ENCODE data around the gene HOXC9. TPM values are rescaled to one million over a fixed set of nuclear protein-coding genes. Genes with fewer than 3 reads are reported as not detected.

The HOXC9 gene
- total RNA-seq, 1 experiment from 2014 or later: not detected

GRCh38 chr12:53953831-53954693, 45.9 kb upstream of the HOXC9 start:
- Mint-ChIP-seq H3K27ac (no peak overlapping the region), H3K4me1 (peaks cover 27% of the 10 kb centered on the region), H3K36me3 (no peaks in the 10 kb centered on the region), H3K4me3 (no peak overlapping the region), H3K27me3 (ENCODE audit: low read depth) (peaks cover 100% of the 10 kb centered on the region), H3K9me3 (no peaks in the 10 kb centered on the region)
- no peak for ATAC-seq
- CTCF ChIA-PET: interaction anchor here (0.6 to 4.9 kb wide), 4 partner anchors 31 to 197 kb away, joined by 4 to 26 read pairs (median 10); partner anchors contain the start of gene HOXC10
- DNase-seq (ENCODE audit: low spot score): no peak
- no peak for TF ChIP-seq MXD4 (CRISPR knock-in tag; IDR thresholded peaks at IDR 0.05; ENCODE audit: borderline replicate concordance)
- TF ChIP-seq, protein P1, sequence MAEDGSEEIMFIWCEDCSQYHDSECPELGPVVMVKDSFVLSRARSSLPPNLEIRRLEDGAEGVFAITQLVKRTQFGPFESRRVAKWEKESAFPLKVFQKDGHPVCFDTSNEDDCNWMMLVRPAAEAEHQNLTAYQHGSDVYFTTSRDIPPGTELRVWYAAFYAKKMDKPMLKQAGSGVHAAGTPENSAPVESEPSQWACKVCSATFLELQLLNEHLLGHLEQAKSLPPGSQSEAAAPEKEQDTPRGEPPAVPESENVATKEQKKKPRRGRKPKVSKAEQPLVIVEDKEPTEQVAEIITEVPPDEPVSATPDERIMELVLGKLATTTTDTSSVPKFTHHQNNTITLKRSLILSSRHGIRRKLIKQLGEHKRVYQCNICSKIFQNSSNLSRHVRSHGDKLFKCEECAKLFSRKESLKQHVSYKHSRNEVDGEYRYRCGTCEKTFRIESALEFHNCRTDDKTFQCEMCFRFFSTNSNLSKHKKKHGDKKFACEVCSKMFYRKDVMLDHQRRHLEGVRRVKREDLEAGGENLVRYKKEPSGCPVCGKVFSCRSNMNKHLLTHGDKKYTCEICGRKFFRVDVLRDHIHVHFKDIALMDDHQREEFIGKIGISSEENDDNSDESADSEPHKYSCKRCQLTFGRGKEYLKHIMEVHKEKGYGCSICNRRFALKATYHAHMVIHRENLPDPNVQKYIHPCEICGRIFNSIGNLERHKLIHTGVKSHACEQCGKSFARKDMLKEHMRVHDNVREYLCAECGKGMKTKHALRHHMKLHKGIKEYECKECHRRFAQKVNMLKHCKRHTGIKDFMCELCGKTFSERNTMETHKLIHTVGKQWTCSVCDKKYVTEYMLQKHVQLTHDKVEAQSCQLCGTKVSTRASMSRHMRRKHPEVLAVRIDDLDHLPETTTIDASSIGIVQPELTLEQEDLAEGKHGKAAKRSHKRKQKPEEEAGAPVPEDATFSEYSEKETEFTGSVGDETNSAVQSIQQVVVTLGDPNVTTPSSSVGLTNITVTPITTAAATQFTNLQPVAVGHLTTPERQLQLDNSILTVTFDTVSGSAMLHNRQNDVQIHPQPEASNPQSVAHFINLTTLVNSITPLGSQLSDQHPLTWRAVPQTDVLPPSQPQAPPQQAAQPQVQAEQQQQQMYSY (CRISPR knock-in tag; IDR thresholded peaks at IDR 0.05): no peak
- TF ChIP-seq USF2 (CRISPR knock-in tag; IDR thresholded peaks at IDR 0.05): no peak
- no peak for TF ChIP-seq SOX15 (CRISPR knock-in tag; IDR thresholded peaks at IDR 0.05)
- TF ChIP-seq ZNF532 (CRISPR knock-in tag; IDR thresholded peaks at IDR 0.05; ENCODE audit: borderline replicate concordance): no peak
- TF ChIP-seq ZNF317 (CRISPR knock-in tag; IDR thresholded peaks at IDR 0.05; ENCODE audit: borderline replicate concordance, low read depth): no peak
- no peak for TF ChIP-seq ARID4B (CRISPR knock-in tag; IDR thresholded peaks at IDR 0.05; ENCODE audit: borderline replicate concordance)
- POLR2A ChIA-PET: interaction anchor here (0.5 to 1.4 kb wide), 3 partner anchors 15 to 93 kb away, joined by 3 to 4 read pairs (median 3); partner anchors contain the start of gene HOXC13

DNA sequence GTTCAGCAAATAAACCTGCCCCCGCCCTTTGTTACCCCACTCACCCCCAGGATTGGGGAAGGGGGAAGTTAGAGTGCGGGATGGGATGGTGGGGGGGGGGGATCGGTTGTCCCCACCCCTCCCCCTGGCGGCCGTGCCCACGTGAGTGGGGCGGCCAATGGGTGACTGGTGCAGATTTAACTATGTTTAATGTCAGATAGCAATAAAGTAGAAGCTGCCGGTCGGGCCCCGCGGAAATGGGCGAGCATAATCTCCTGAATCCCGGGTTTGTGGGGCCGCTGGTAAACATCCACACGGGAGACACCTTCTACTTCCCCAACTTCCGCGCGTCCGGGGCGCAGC, 45.3 kb upstream of the HOXC9 start, which contains the start of gene HOXC12:
TSS of gene HOXC12 (plus strand) at position 210 of the 342 bp plus-strand sequence. CDS start at position 237, 27 bp downstream.
- DNase-seq (ENCODE audit: low spot score) (no peak), ATAC-seq (no peak)
- TF ChIP-seq NFYB (CRISPR knock-in tag; conservative IDR thresholded peaks at IDR 0.05; ENCODE audit: low read depth): peak; percentile 58
- no peak for TF ChIP-seq CTCF (IDR thresholded peaks at IDR 0.05)
- no peak for TF ChIP-seq TEAD1 (CRISPR knock-in tag; IDR thresholded peaks at IDR 0.05)
- TF ChIP-seq FOXP1 (CRISPR knock-in tag; IDR thresholded peaks at IDR 0.05; ENCODE audit: borderline replicate concordance): no peak
- TF ChIP-seq, protein P2, sequence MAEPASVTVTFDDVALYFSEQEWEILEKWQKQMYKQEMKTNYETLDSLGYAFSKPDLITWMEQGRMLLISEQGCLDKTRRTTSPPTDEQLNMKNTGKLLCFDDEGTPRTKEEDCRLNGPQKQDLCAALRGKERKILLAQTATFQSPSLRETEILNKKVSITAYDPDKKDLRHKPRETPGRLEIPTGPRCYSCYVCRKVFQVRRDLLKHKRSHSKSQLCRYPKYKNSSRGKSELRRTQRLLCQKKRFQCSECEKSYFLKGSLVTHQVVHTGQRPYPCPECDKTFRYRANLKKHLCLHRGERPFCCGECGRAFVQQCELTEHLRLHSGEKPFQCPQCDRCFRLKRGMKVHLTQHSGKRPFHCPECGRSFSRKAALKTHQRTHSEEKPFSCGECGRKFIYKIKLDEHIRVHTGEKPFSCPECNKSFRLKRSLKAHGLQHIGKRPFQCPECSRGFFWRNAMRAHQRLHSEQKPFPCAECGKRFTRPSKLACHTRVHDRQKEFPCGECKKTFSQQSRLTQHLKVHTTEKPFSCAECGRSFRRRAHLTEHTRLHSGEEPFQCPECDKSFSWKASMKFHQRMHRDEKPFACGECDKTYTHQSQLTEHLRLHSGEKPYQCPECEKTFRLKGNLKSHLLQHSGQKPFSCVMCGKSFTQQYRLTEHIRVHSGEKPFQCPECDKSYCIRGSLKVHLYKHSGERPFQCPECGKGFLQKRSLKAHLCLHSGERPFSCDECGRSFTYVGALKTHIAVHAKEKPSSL (CRISPR knock-in tag; conservative IDR thresholded peaks at IDR 0.05): no peak
- TF ChIP-seq USF2 (CRISPR knock-in tag; IDR thresholded peaks at IDR 0.05): peak; percentile 57; the same call in 1 of the 2 replicates
- TF ChIP-seq ZNF232 (CRISPR knock-in tag; IDR thresholded peaks at IDR 0.05): no peak
- Mint-ChIP-seq H3K27ac (no peak within 1 kb of the TSS), H3K9me3 (no peaks in the 10 kb centered on the region), H3K27me3 (ENCODE audit: low read depth) (peaks cover 100% of the 10 kb centered on the region), H3K36me3 (no peaks in the 10 kb centered on the region), H3K4me3 (no peak within 1 kb of the TSS; the same call in 1 of the 2 replicates), H3K4me1 (peaks cover 26% of the 10 kb centered on the region)
- POLR2A ChIA-PET: no interaction called here
- CTCF ChIA-PET: interaction anchor here (0.6 to 4.9 kb wide), 3 partner anchors 30 to 198 kb away, joined by 4 to 26 read pairs (median 4); partner anchors contain the start of gene HOXC10

Measured in WTC11 (cell line).